ENCODE results near the gene NDC1.

NDC1 gene

GRCh38 chr1:53769184-53769583 is 68.9 kb downstream of the NDC1 start:
- Histone ChIP-seq H3K4me3 (ENCODE audit: low read depth in 1 of 2, low read length in 2 of 2) (no peak overlapping the region), H3K27ac (ENCODE audit: low read length) (no peak overlapping the region), H3K9me3 (ENCODE audit: insufficient read depth, low read length, severe bottlenecking) (no peaks in the 10 kb centered on the region), H3K9ac (ENCODE audit: low read depth, low read length) (no peak overlapping the region), H3K4me2 (ENCODE audit: insufficient read depth, low read length) (no peak overlapping the region), H3K4me1 (ENCODE audit: insufficient read depth, low read length) (no peaks in the 10 kb centered on the region), H3K27me3 (ENCODE audit: insufficient read depth, low read length, poor library complexity) (no peaks in the 10 kb centered on the region), H3K79me2 (ENCODE audit: insufficient read depth, low read length) (no peaks in the 10 kb centered on the region), H4K20me1 (ENCODE audit: insufficient read depth, low read length) (no peaks in the 10 kb centered on the region), H3K36me3 (ENCODE audit: insufficient read depth, low read length) (peaks cover 87% of the 10 kb centered on the region), H2AFZ (ENCODE audit: low read depth, low read length) (no peak overlapping the region)
- ATAC-seq (ENCODE audit: insufficient read depth, low read depth): no peak
- DNase-seq: no peak
- TF ChIP-seq CTCF (IDR thresholded peaks at IDR 0.05; ENCODE audit: borderline replicate concordance, extremely low read depth, low read length, poor library complexity, severe bottlenecking): no peak
- no peak for TF ChIP-seq EZH2 (IDR thresholded peaks at IDR 0.05; ENCODE audit: borderline replicate concordance, low read depth, low read length, severe bottlenecking)

GRCh38 chr1:53766831-53767405 is 71.2 kb downstream of the NDC1 start:
- Histone ChIP-seq H3K4me2 (ENCODE audit: insufficient read depth, low read length) (no peak overlapping the region), H3K9ac (ENCODE audit: low read depth, low read length) (no peak overlapping the region), H3K9me3 (ENCODE audit: insufficient read depth, low read length, severe bottlenecking) (no peaks in the 10 kb centered on the region), H3K27me3 (ENCODE audit: insufficient read depth, low read length, poor library complexity) (no peaks in the 10 kb centered on the region), H3K4me1 (ENCODE audit: insufficient read depth, low read length) (no peaks in the 10 kb centered on the region), H2AFZ (ENCODE audit: low read depth, low read length) (no peak overlapping the region), H3K79me2 (ENCODE audit: insufficient read depth, low read length) (no peaks in the 10 kb centered on the region), H4K20me1 (ENCODE audit: insufficient read depth, low read length) (no peaks in the 10 kb centered on the region), H3K27ac (ENCODE audit: low read length) (no peak overlapping the region), H3K4me3 (ENCODE audit: low read depth in 1 of 2, low read length in 2 of 2) (no peak overlapping the region), H3K36me3 (ENCODE audit: insufficient read depth, low read length) (peaks cover 67% of the 10 kb centered on the region)
- TF ChIP-seq CTCF (IDR thresholded peaks at IDR 0.05; ENCODE audit: borderline replicate concordance, extremely low read depth, low read length, poor library complexity, severe bottlenecking): no peak
- no peak for TF ChIP-seq EZH2 (IDR thresholded peaks at IDR 0.05; ENCODE audit: borderline replicate concordance, low read depth, low read length, severe bottlenecking)
- ATAC-seq (ENCODE audit: insufficient read depth, low read depth) (no peak), DNase-seq (no peak)

GRCh38 chr1:53766194-53766742 is 71.8 kb downstream of the NDC1 start:
- Histone ChIP-seq H3K9ac (ENCODE audit: low read depth, low read length) (no peak overlapping the region), H3K27ac (ENCODE audit: low read length) (no peak overlapping the region), H3K4me2 (ENCODE audit: insufficient read depth, low read length) (no peak overlapping the region), H3K9me3 (ENCODE audit: insufficient read depth, low read length, severe bottlenecking) (no peaks in the 10 kb centered on the region), H4K20me1 (ENCODE audit: insufficient read depth, low read length) (no peaks in the 10 kb centered on the region), H2AFZ (ENCODE audit: low read depth, low read length) (no peak overlapping the region), H3K27me3 (ENCODE audit: insufficient read depth, low read length, poor library complexity) (no peaks in the 10 kb centered on the region), H3K4me1 (ENCODE audit: insufficient read depth, low read length) (no peaks in the 10 kb centered on the region), H3K4me3 (ENCODE audit: low read depth in 1 of 2, low read length in 2 of 2) (no peak overlapping the region), H3K36me3 (ENCODE audit: insufficient read depth, low read length) (peaks cover 61% of the 10 kb centered on the region), H3K79me2 (ENCODE audit: insufficient read depth, low read length) (no peaks in the 10 kb centered on the region)
- TF ChIP-seq EZH2 (IDR thresholded peaks at IDR 0.05; ENCODE audit: borderline replicate concordance, low read depth, low read length, severe bottlenecking) (no peak), CTCF (IDR thresholded peaks at IDR 0.05; ENCODE audit: borderline replicate concordance, extremely low read depth, low read length, poor library complexity, severe bottlenecking) (no peak)
- ATAC-seq (ENCODE audit: insufficient read depth, low read depth): no peak
- no peak for DNase-seq

Measured in DND-41 (cell line).